ENCODE measurements around the gene ALDH5A1.

Gene ALDH5A1

GRCh38 chr6:24469811-24470210 lies 25.0 kb upstream of the ALDH5A1 start:
- Mint-ChIP-seq H3K4me1 (no peaks in the 10 kb centered on the region), H3K27me3 (no peaks in the 10 kb centered on the region), H3K36me3 (peaks cover 8% of the 10 kb centered on the region), H3K4me3 (no peak overlapping the region), H3K27ac (no peak overlapping the region), H3K9me3 (no peaks in the 10 kb centered on the region)
- DNase-seq (ENCODE audit: low spot score in 2 of 2) (no peak), ATAC-seq (ENCODE audit: low read depth) (no peak)

DNA sequence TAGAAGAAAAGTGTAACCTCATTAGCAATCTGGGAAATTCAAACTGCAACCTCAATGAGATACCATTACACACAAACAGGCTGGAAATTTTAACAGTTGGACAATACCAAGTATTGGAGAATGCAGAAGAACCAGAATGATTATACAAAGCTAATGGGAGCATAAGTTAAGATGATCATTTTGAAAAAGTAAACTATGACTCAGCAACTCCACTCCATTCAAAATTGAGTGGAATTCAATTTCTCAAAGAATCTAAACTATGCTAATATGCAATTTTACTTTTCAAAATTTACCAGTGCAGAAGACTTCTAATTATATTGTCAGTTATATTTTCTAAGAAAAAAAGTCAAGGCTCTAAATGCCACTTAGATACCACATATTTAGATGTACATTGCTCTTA lies 22.6 kb upstream of the ALDH5A1 start:
- H3K4me3 Mint-ChIP-seq = no peak overlapping the region

GRCh38 chr6:24476631-24477030 lies 18.1 kb upstream of the ALDH5A1 start:
- ATAC-seq (ENCODE audit: low read depth) (no peak), DNase-seq (ENCODE audit: low spot score in 2 of 2) (no peak)
- H3K36me3 Mint-ChIP-seq = no peaks in the 10 kb centered on the region
- H3K27ac Mint-ChIP-seq = no peak overlapping the region
- H3K4me1 Mint-ChIP-seq = no peaks in the 10 kb centered on the region
- no peaks in the 10 kb centered on the region for H3K27me3 Mint-ChIP-seq
- H3K9me3 Mint-ChIP-seq = no peaks in the 10 kb centered on the region
- no peak overlapping the region for H3K4me3 Mint-ChIP-seq

More for the DNA sequence above, 22.6 kb upstream of the ALDH5A1 start:
- Mint-ChIP-seq H3K27ac (no peak overlapping the region), H3K27me3 (no peaks in the 10 kb centered on the region), H3K36me3 (no peaks in the 10 kb centered on the region), H3K9me3 (no peaks in the 10 kb centered on the region), H3K4me1 (no peaks in the 10 kb centered on the region)
- DNase-seq (ENCODE audit: low spot score in 2 of 2) = no peak
- ATAC-seq (ENCODE audit: low read depth) = no peak

DNA sequence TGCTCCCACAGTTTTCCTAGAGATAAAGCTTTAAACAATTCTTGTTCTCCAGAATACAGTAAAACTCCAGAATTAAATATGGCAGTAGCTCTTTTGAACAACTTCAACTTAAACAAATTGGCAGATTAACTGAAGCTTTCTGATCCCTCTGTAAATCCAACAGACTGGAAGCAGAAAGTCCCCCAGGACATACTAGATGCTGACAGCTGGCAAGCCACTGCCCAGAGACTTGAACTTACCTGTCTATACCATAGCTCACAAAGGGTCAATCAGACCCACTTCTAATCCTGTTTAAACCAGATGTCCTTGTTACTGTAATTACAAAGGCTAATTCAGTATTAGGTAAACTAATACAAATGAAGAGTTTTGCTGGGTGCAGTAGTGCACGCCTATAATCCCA lies 17.7 kb upstream of the ALDH5A1 start:
- ATAC-seq (ENCODE audit: low read depth) = no peak

DNA sequence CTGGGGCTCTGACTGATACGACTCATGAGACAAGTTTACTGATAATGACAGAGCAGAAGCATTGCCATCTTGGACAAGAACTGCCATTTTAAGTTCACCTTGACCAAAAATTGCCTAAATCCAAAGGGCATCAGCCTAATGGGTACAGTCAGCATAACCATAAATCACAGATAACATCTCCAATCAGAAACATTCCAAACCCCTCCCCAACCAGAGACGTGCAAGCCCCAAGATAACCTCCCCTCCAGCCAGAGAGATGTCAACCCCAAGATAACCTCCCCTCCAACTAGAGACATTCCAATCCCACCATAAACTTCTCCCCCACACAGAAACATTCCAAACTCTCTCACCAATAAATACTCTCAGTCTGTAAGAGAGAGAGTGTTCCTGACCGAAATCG lies 15.9 kb upstream of the ALDH5A1 start:
- no peaks in the 10 kb centered on the region for H3K9me3 Mint-ChIP-seq
- no peak for DNase-seq (ENCODE audit: low spot score in 2 of 2)
- ATAC-seq (ENCODE audit: low read depth) = no peak
- no peaks in the 10 kb centered on the region for H3K36me3 Mint-ChIP-seq
- no peaks in the 10 kb centered on the region for H3K27me3 Mint-ChIP-seq
- H3K4me1 Mint-ChIP-seq = no peaks in the 10 kb centered on the region
- no peak overlapping the region for H3K27ac Mint-ChIP-seq
- no peak overlapping the region for H3K4me3 Mint-ChIP-seq

More for the DNA sequence above, 17.7 kb upstream of the ALDH5A1 start:
- Mint-ChIP-seq H3K4me1 (no peaks in the 10 kb centered on the region), H3K27me3 (no peaks in the 10 kb centered on the region), H3K4me3 (no peak overlapping the region), H3K9me3 (no peaks in the 10 kb centered on the region), H3K27ac (no peak overlapping the region), H3K36me3 (no peaks in the 10 kb centered on the region)
- no peak for DNase-seq (ENCODE audit: low spot score in 2 of 2)

- no peak overlapping the region for H3K27ac Mint-ChIP-seq
Observed at GRCh38 chr6:24480705-24481104, 14.1 kb upstream of the ALDH5A1 start.

DNA sequence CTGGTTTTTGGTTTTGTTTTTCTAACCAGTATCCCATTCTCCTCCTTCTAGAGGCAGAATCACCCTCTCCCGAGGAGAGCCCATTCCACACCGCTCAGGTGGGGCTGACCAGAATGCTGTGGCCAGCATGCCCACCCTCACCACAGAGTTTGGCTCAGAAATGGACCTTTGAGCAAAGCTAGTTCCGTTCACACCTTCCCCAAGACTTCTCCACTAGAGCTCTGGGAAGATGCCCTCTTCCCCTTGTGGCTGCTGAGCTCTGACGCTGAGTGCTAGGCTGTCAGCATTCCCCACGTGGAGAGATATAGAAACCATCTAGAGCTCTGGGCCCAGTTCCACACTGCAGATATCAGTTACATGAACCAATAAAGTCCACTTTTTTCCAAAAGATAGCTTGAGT lies 13.3 kb upstream of the ALDH5A1 start:
- ATAC-seq (ENCODE audit: low read depth) = no peak
- Mint-ChIP-seq H3K27me3 (no peaks in the 10 kb centered on the region), H3K4me3 (no peak overlapping the region), H3K36me3 (no peaks in the 10 kb centered on the region), H3K27ac (no peak overlapping the region), H3K9me3 (no peaks in the 10 kb centered on the region), H3K4me1 (no peaks in the 10 kb centered on the region)
- DNase-seq (ENCODE audit: low spot score in 2 of 2) = no peak

More at GRCh38 chr6:24480705-24481104, 14.1 kb upstream of the ALDH5A1 start:
- no peak for ATAC-seq (ENCODE audit: low read depth)
- Mint-ChIP-seq H3K4me3 (no peak overlapping the region), H3K27me3 (no peaks in the 10 kb centered on the region), H3K36me3 (no peaks in the 10 kb centered on the region), H3K4me1 (no peaks in the 10 kb centered on the region), H3K9me3 (no peaks in the 10 kb centered on the region)
- DNase-seq (ENCODE audit: low spot score in 2 of 2) = no peak

GRCh38 chr6:24484657-24485323 lies 10.0 kb upstream of the ALDH5A1 start:
- Mint-ChIP-seq H3K4me3 (no peak overlapping the region), H3K4me1 (no peaks in the 10 kb centered on the region), H3K9me3 (no peaks in the 10 kb centered on the region), H3K36me3 (no peaks in the 10 kb centered on the region), H3K27me3 (no peaks in the 10 kb centered on the region), H3K27ac (no peak overlapping the region)
- ATAC-seq (ENCODE audit: low read depth) (no peak), DNase-seq (ENCODE audit: low spot score in 2 of 2) (no peak)

DNA sequence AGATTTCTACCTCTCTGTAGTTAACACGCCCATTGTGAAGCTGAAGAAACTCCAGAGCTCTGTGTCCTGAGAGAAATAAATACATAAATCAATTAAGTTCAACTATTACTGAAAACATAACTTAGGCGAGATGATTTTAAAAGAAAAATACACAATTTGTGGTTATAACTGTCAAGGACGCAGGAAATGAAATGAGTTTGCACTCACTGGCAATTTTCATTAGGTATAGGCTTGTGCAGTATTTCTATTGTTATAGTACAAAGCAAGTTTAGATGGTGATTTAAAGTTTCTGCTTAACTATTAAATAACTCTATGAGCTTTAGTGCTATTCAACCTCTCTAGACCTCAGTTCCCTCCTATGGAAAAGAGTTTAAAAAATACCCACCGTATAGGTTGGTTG lies 8.7 kb upstream of the ALDH5A1 start:
- H3K36me3 Mint-ChIP-seq = no peaks in the 10 kb centered on the region
- ATAC-seq (ENCODE audit: low read depth) = no peak
- no peaks in the 10 kb centered on the region for H3K4me1 Mint-ChIP-seq
- no peaks in the 10 kb centered on the region for H3K27me3 Mint-ChIP-seq
- no peak overlapping the region for H3K4me3 Mint-ChIP-seq
- no peak for DNase-seq (ENCODE audit: low spot score in 2 of 2)
- H3K27ac Mint-ChIP-seq = no peak overlapping the region
- no peaks in the 10 kb centered on the region for H3K9me3 Mint-ChIP-seq

- ATAC-seq (ENCODE audit: low read depth) = no peak
- no peak for DNase-seq (ENCODE audit: low spot score in 2 of 2)
- Mint-ChIP-seq H3K9me3 (no peaks in the 10 kb centered on the region), H3K4me3 (no peak within 1 kb of the TSS), H3K27ac (no peak within 1 kb of the TSS), H3K4me1 (peaks cover 7% of the 10 kb centered on the region), H3K36me3 (no peaks in the 10 kb centered on the region), H3K27me3 (no peaks in the 10 kb centered on the region)
Observed at GRCh38 chr6:24489470-24489869, 5.3 kb upstream of the ALDH5A1 start, which contains the start of gene GPLD1. Gene GPLD1, minus strand, starts transcription at chr6:24489578. Its CDS starts 67 bp downstream, at chr6:24489511.

GRCh38 chr6:24489881-24490280 lies 4.9 kb upstream of the ALDH5A1 start:
- H3K4me1 Mint-ChIP-seq = peaks cover 7% of the 10 kb centered on the region
- no peaks in the 10 kb centered on the region for H3K9me3 Mint-ChIP-seq
- DNase-seq (ENCODE audit: low spot score in 2 of 2) = no peak
- no peak for ATAC-seq (ENCODE audit: low read depth)
- no peaks in the 10 kb centered on the region for H3K36me3 Mint-ChIP-seq
- H3K4me3 Mint-ChIP-seq = no peak overlapping the region
- H3K27me3 Mint-ChIP-seq = no peaks in the 10 kb centered on the region
- H3K27ac Mint-ChIP-seq = no peak overlapping the region

- H3K4me3 Mint-ChIP-seq = no peak overlapping the region
- H3K27ac Mint-ChIP-seq = no peak overlapping the region
- no peaks in the 10 kb centered on the region for H3K27me3 Mint-ChIP-seq
- no peaks in the 10 kb centered on the region for H3K36me3 Mint-ChIP-seq
- ATAC-seq (ENCODE audit: low read depth) (no peak), DNase-seq (ENCODE audit: low spot score in 2 of 2) (no peak)
- H3K9me3 Mint-ChIP-seq = no peaks in the 10 kb centered on the region
- H3K4me1 Mint-ChIP-seq = peaks cover 10% of the 10 kb centered on the region
Observed at GRCh38 chr6:24490948-24491347, 3.8 kb upstream of the ALDH5A1 start.

GRCh38 chr6:24492475-24492874 lies 2.3 kb upstream of the ALDH5A1 start:
- ATAC-seq (ENCODE audit: low read depth) (no peak), DNase-seq (ENCODE audit: low spot score in 2 of 2) (no peak)
- Mint-ChIP-seq H3K36me3 (peaks cover 12% of the 10 kb centered on the region), H3K9me3 (peaks cover 1% of the 10 kb centered on the region), H3K27ac (no peak overlapping the region), H3K4me3 (no peak overlapping the region), H3K4me1 (peaks cover 14% of the 10 kb centered on the region), H3K27me3 (no peaks in the 10 kb centered on the region)

- Mint-ChIP-seq H3K27me3 (no peaks in the 10 kb centered on the region), H3K4me3 (peak overlapping the region; percentile 86), H3K9me3 (peaks cover 1% of the 10 kb centered on the region), H3K36me3 (peaks cover 17% of the 10 kb centered on the region), H3K4me1 (peaks cover 19% of the 10 kb centered on the region), H3K27ac (peak overlapping the region; percentile 67)
- no peak for DNase-seq (ENCODE audit: low spot score in 2 of 2)
- ATAC-seq (ENCODE audit: low read depth) = no peak
Observed at GRCh38 chr6:24493945-24494820, 586 bp upstream of the ALDH5A1 start.
